Endometrial microvascular endothelial cells (primary cell): Measurements from ENCODE around the gene OR2B3. TPM values are rescaled to one million over a fixed set of nuclear protein-coding genes. Genes with fewer than 3 reads are reported as not detected.
"Not testable (repeated sequence)": the region's sequence is repeated elsewhere in the genome, so short reads cannot be mapped to it uniquely, and the experiment has no call there.

Experiments used
- in situ Hi-C: cut with HindIII; loops from 2 replicates; pipeline ENCODE4 v1.10.0; 2017; ENCODE audit warnings: low sequenced_read_pairs, low pct_unique_long_range_greater_than_20kb; ENCODE audit errors: inconsistent ontology term
- total RNA-seq: library from RNA; depleted of rRNA; stranded (reverse); fragments of >200 nt; gene quantifications from one replicate; pipeline ENCODE4 v1.2.3, GENCODE V29; 2015; ENCODE audit errors: inconsistent ontology term

OR2B3 gene
- total RNA-seq = not detected

- in situ Hi-C loops = no loop called here
These were observed at the start of gene OR2B3 for GRCh38 chr6:29087213-29087612. Gene OR2B3 (minus strand): TSS chr6:29087313. CDS start chr6:29087248, 65 bp downstream.

GRCh38 chr6:29131691-29132090 lies 44.6 kb upstream of the OR2B3 start:
- in situ Hi-C loops = no loop called here

- in situ Hi-C loops = no loop called here
These were observed 43.5 kb upstream of the OR2B3 start for GRCh38 chr6:29130644-29131043.

- in situ Hi-C loops = no loop called here
These were observed 42.4 kb upstream of the OR2B3 start for GRCh38 chr6:29129326-29130012.

GRCh38 chr6:29114964-29115363 lies 27.9 kb upstream of the OR2B3 start:
- in situ Hi-C loops = not testable (repeated sequence)

GRCh38 chr6:29112135-29112534 lies 25.0 kb upstream of the OR2B3 start:
- in situ Hi-C loops = no loop called here

GRCh38 chr6:29107758-29108157 lies 20.6 kb upstream of the OR2B3 start, which contains the start of gene OR2J3:
Gene OR2J3 (plus strand): TSS chr6:29108058. CDS start chr6:29111891, 3,833 bp downstream.
- in situ Hi-C loops = no loop called here

GRCh38 chr6:29099190-29099589 lies 12.1 kb upstream of the OR2B3 start, which contains the start of gene OR2J1:
Gene OR2J1 (plus strand): TSS chr6:29099490. CDS start chr6:29100943, 1,453 bp downstream.
- in situ Hi-C loops = no loop called here

- in situ Hi-C loops = no loop called here
These were observed 10.7 kb upstream of the OR2B3 start for GRCh38 chr6:29097803-29098202.

GRCh38 chr6:29092957-29093356 lies 5.8 kb upstream of the OR2B3 start:
- in situ Hi-C loops = no loop called here

GRCh38 chr6:29082457-29082856 lies 4.7 kb downstream of the OR2B3 start:
- in situ Hi-C loops = no loop called here

GRCh38 chr6:29081312-29081711 lies 5.8 kb downstream of the OR2B3 start:
- in situ Hi-C loops = no loop called here

- in situ Hi-C loops = no loop called here
These were observed 7.9 kb downstream of the OR2B3 start for GRCh38 chr6:29079203-29079602.

- in situ Hi-C loops = no loop called here
These were observed 15.0 kb downstream of the OR2B3 start for GRCh38 chr6:29071831-29072723.

- in situ Hi-C loops = no loop called here
These were observed 35.4 kb downstream of the OR2B3 start for GRCh38 chr6:29051680-29052079.

- in situ Hi-C loops = no loop called here
These were observed 42.0 kb downstream of the OR2B3 start, which contains the start of gene OR2W1 for GRCh38 chr6:29045075-29045474. Gene OR2W1 (minus strand): TSS chr6:29045175. CDS start chr6:29045175, 0 bp downstream.
